AG04450 (cell line): Measurements from ENCODE around the gene OSBPL1A. TPM values are rescaled to one million over a fixed set of nuclear protein-coding genes. Genes with fewer than 3 reads are reported as not detected.

ENCODE experiments used
- CTCF ChIA-PET: fragments of 300-600, 350-600 bp; formaldehyde crosslinking; extraction: SDS; loops from one replicate; lab custom pipeline; 2022; ENCODE audit warnings: antibody characterized with exemption, inconsistent platforms; lab: Charles Lee
- POLR2A ChIA-PET: fragments of 350-600 bp; formaldehyde crosslinking; extraction: SDS; loops from one replicate; lab custom pipeline; 2021; ENCODE audit warnings: antibody characterized with exemption, inconsistent platforms; lab: Yijun Ruan, JAX
- DNase-seq: peaks from one replicate; pipeline ENCODE4 v3.0.0-alpha.2; 2011; ENCODE audit warnings: low read depth, low spot score
- H3K27ac ChIP-seq: one replicate; pipeline ENCODE4 v1.5.1; 2012; ENCODE audit warnings: low read depth, low read length, control low read depth
- H3K27me3 ChIP-seq: one replicate; pipeline ENCODE4 v1.6.0; 2012; ENCODE audit warnings: low read length; ENCODE audit not compliant: control insufficient read depth, insufficient read depth
- H3K4me3 ChIP-seq: 2 replicates; pipeline ENCODE4 v1.5.1; 2011; ENCODE audit warnings: mild to moderate bottlenecking, low read depth, low read length, control low read depth
- H3K9me3 ChIP-seq: 2 replicates; pipeline ENCODE4 v1.5.1; 2012; ENCODE audit warnings: low read length; ENCODE audit not compliant: control insufficient read depth, insufficient read depth
- CTCF ChIP-seq: IDR thresholded peaks from 2 replicates; pipeline ENCODE4 v1.5.1; 2011; ENCODE audit warnings: low read depth, low read length, control low read depth, inconsistent platforms
- polyA plus RNA-seq: library from polyadenylated mRNA; depleted of rRNA; stranded (reverse); fragments of >200 nt; gene quantifications from 2 replicates; pipeline ENCODE4 v1.2.3, GENCODE V29; 2011

OSBPL1A gene
- polyA plus RNA-seq, 1 experiment = 56.1 TPM

- ChIA-PET CTCF (no interaction called here), POLR2A (no interaction called here)
- Histone ChIP-seq H3K27ac (no peak overlapping the region), H3K27me3 (no peaks in the 10 kb centered on the region), H3K4me3 (no peak overlapping the region), H3K9me3 (no peaks in the 10 kb centered on the region)
- TF ChIP-seq CTCF = no peak
- no peak for DNase-seq
These were observed 200.2 kb downstream of the OSBPL1A start for GRCh38 chr18:24197412-24197811.

GRCh38 chr18:24196764-24197163 lies 200.9 kb downstream of the OSBPL1A start:
- no peak overlapping the region for H3K4me3 ChIP-seq
- no peak overlapping the region for H3K27ac ChIP-seq
- TF ChIP-seq CTCF = no peak
- H3K27me3 ChIP-seq = no peaks in the 10 kb centered on the region
- CTCF ChIA-PET = interaction anchor here (0.8 kb wide), 1 partner anchor 375 kb away, joined by 3 read pairs; no protein-coding TSS in a partner anchor
- no peaks in the 10 kb centered on the region for H3K9me3 ChIP-seq
- POLR2A ChIA-PET = no interaction called here
- DNase-seq = no peak

- Histone ChIP-seq H3K27ac (no peak overlapping the region), H3K4me3 (no peak overlapping the region), H3K9me3 (no peaks in the 10 kb centered on the region), H3K27me3 (no peaks in the 10 kb centered on the region)
- POLR2A ChIA-PET = no interaction called here
- TF ChIP-seq CTCF = no peak
- CTCF ChIA-PET = interaction anchor here (0.8 kb wide), 1 partner anchor 376 kb away, joined by 3 read pairs; no protein-coding TSS in a partner anchor
- no peak for DNase-seq
These were observed 202.1 kb downstream of the OSBPL1A start for GRCh38 chr18:24195296-24196053.

GRCh38 chr18:24190590-24190989 lies 207.0 kb downstream of the OSBPL1A start:
- Histone ChIP-seq H3K27me3 (no peaks in the 10 kb centered on the region), H3K4me3 (no peak overlapping the region), H3K9me3 (no peaks in the 10 kb centered on the region), H3K27ac (no peak overlapping the region)
- ChIA-PET CTCF (interaction anchor here (1.5 to 5.9 kb wide), 2 partner anchors 14 to 297 kb away, joined by 4 to 57 read pairs; no protein-coding TSS in a partner anchor), POLR2A (no interaction called here)
- no peak for TF ChIP-seq CTCF
- no peak for DNase-seq

GRCh38 chr18:24189664-24190346 lies 207.8 kb downstream of the OSBPL1A start:
- ChIA-PET CTCF (interaction anchor here (1.5 to 5.9 kb wide), 2 partner anchors 13 to 298 kb away, joined by 4 to 57 read pairs; no protein-coding TSS in a partner anchor), POLR2A (interaction anchor here (1.4 kb wide), 1 partner anchor 51 kb away, joined by 8 read pairs; the partner anchor contains the start of gene CABYR)
- DNase-seq = no peak
- H3K4me3 ChIP-seq = no peak overlapping the region
- no peaks in the 10 kb centered on the region for H3K9me3 ChIP-seq
- TF ChIP-seq CTCF = no peak
- H3K27me3 ChIP-seq = no peaks in the 10 kb centered on the region
- H3K27ac ChIP-seq = no peak overlapping the region
